PC-9 (cell line): Measurements from ENCODE around the gene MIGA2. TPM values are rescaled to one million over a fixed set of nuclear protein-coding genes. Genes with fewer than 3 reads are reported as not detected.

Experiments
- BruUV-seq: library from RNA; stranded (reverse); fragments of 400-500 nt; replicated peaks from 2 replicates; lab custom pipeline; 2021; lab: Mats Ljungman, UMichigan
- CTCF ChIA-PET: fragments of 300-600 bp; sonication (Branson Sonifier 250); formaldehyde crosslinking; loops from one replicate; lab custom pipeline; 2022; ENCODE audit warnings: antibody characterized with exemption; lab: Charles Lee
- POLR2A ChIA-PET: fragments of 300-600 bp; sonication (Branson Sonifier 250); formaldehyde crosslinking; loops from one replicate; lab custom pipeline; 2022; ENCODE audit warnings: antibody characterized with exemption; ENCODE audit not compliant: unreplicated experiment; lab: Charles Lee
- DNase-seq, 2 experiments: peaks; one replicate each; pipeline versions ENCODE4 v3.0.0 to v3.0.0-alpha.2; 2015 to 2022; ENCODE audit warnings: mixed read lengths in 1 of 2
- H2AFZ ChIP-seq: fragments of 200-600 bp; sonication (generic); 2 replicates; pipeline ENCODE4 v1.8.1; 2017; ENCODE audit warnings: antibody characterized with exemption
- H3F3A ChIP-seq: fragments of 200-600 bp; sonication (generic); 2 replicates; pipeline ENCODE4 v1.8.1; 2017; ENCODE audit warnings: antibody characterized with exemption, mild to moderate bottlenecking, low read depth; ENCODE audit not compliant: insufficient read depth
- H3K27ac ChIP-seq: fragments of 200-600 bp; sonication (generic); 2 replicates; pipeline ENCODE4 v1.6.1; 2016; ENCODE audit warnings: mixed run types
- H3K27me3 ChIP-seq: fragments of 200-600 bp; sonication (generic); 2 replicates; pipeline ENCODE4 v1.6.1; 2016; ENCODE audit warnings: low read depth, mixed run types; ENCODE audit not compliant: insufficient read depth
- H3K36me3 ChIP-seq: fragments of 200-600 bp; sonication (generic); 2 replicates; pipeline ENCODE4 v1.6.1; 2016; ENCODE audit warnings: low read depth, mixed run types
- H3K4me1 ChIP-seq: fragments of 200-600 bp; sonication (generic); replicated peaks from 2 replicates; pipeline ENCODE4 v1.6.1; 2016; ENCODE audit warnings: mixed run types; ENCODE audit not compliant: insufficient read depth
- H3K4me2 ChIP-seq: fragments of 200-600 bp; sonication (generic); 2 replicates; pipeline ENCODE4 v1.6.1; 2017; ENCODE audit warnings: mixed run types
- H3K4me3 ChIP-seq: fragments of 200-600 bp; sonication (generic); 2 replicates; pipeline ENCODE4 v1.6.1; 2016; ENCODE audit warnings: mixed run types
- H3K79me2 ChIP-seq: fragments of 200-600 bp; sonication (generic); 2 replicates; pipeline ENCODE4 v1.6.1; 2017; ENCODE audit warnings: low read depth, mixed run types
- H3K9me2 ChIP-seq: fragments of 200-600 bp; sonication (generic); 2 replicates; pipeline ENCODE4 v1.8.1; 2017; ENCODE audit warnings: mild to moderate bottlenecking; ENCODE audit not compliant: insufficient read depth
- H3K9me3 ChIP-seq: fragments of 200-600 bp; sonication (generic); 2 replicates; pipeline ENCODE4 v1.8.1; 2016; ENCODE audit warnings: low read depth; ENCODE audit not compliant: insufficient read depth
- H4K20me1 ChIP-seq: fragments of 200-600 bp; sonication (generic); 2 replicates; pipeline ENCODE4 v1.8.1; 2017; ENCODE audit not compliant: insufficient read depth
- CTCF ChIP-seq: fragments of 200-600 bp; sonication (generic); conservative IDR thresholded peaks from 2 replicates; pipeline ENCODE4 v1.6.1; 2017; ENCODE audit warnings: mixed run types, antibody characterized with exemption, mild to moderate bottlenecking, moderate library complexity
- EZH2 ChIP-seq: fragments of 200-600 bp; sonication (generic); IDR thresholded peaks from 2 replicates; pipeline ENCODE4 v1.8.0; 2017; ENCODE audit warnings: antibody characterized with exemption, low read depth
- intact Hi-C: fragments of 100-400 bp; cut with micrococcal nuclease; formaldehyde crosslinking; loops from one replicate; pipeline ENCODE4 v1.10.0; 2022; ENCODE audit not compliant: unreplicated experiment
- total RNA-seq: library from RNA; stranded (reverse); gene quantifications from 2 replicates; pipeline ENCODE4 v1.2.3, GENCODE V29; 2021

Gene MIGA2
- total RNA-seq, 1 experiment from 2014 or later: 40.7 TPM

GRCh38 chr9:129075996-129076639 lies 39.7 kb downstream of the MIGA2 start:
- H3K4me1 ChIP-seq: peaks cover 18% of the 10 kb centered on the region
- no peaks in the 10 kb centered on the region for H3K27me3 ChIP-seq
- H3F3A ChIP-seq: peaks cover 15% of the 10 kb centered on the region; the same call in 1 of the 2 replicates
- no peaks in the 10 kb centered on the region for H4K20me1 ChIP-seq
- H3K36me3 ChIP-seq: no peaks in the 10 kb centered on the region
- no peak for TF ChIP-seq EZH2
- no peak for TF ChIP-seq CTCF
- CTCF ChIA-PET: no interaction called here
- no peak overlapping the region for H3K4me3 ChIP-seq
- no TSS peak for BruUV-seq
- no peak overlapping the region for H3K27ac ChIP-seq
- H3K9me3 ChIP-seq: no peaks in the 10 kb centered on the region
- POLR2A ChIA-PET: no interaction called here
- 0 out of 2 replicates have a peak, but pooled peaks cover 6% of the 10 kb centered on the region for H3K79me2 ChIP-seq
- intact Hi-C loops: no loop called here
- H3K9me2 ChIP-seq: no peaks in the 10 kb centered on the region
- DNase-seq: peak in 1 of 2 experiments; percentile 10
- no peak overlapping the region for H3K4me2 ChIP-seq
- no peak overlapping the region for H2AFZ ChIP-seq

GRCh38 chr9:129076640-129077037 lies 40.2 kb downstream of the MIGA2 start:
- intact Hi-C loops: no loop called here
- peaks cover 15% of the 10 kb centered on the region; the same call in 1 of the 2 replicates for H3F3A ChIP-seq
- H3K4me3 ChIP-seq: no peak overlapping the region
- peaks cover 19% of the 10 kb centered on the region for H3K4me1 ChIP-seq
- no peaks in the 10 kb centered on the region for H3K36me3 ChIP-seq
- no peak overlapping the region for H2AFZ ChIP-seq
- no TSS peak for BruUV-seq
- no peaks in the 10 kb centered on the region for H3K9me3 ChIP-seq
- H3K9me2 ChIP-seq: no peaks in the 10 kb centered on the region
- ChIA-PET CTCF (no interaction called here), POLR2A (no interaction called here)
- no peaks in the 10 kb centered on the region for H4K20me1 ChIP-seq
- H3K27me3 ChIP-seq: no peaks in the 10 kb centered on the region
- no peak overlapping the region for H3K27ac ChIP-seq
- DNase-seq: no peak
- H3K4me2 ChIP-seq: peak overlapping the region; percentile 56
- no peak for TF ChIP-seq CTCF
- TF ChIP-seq EZH2: no peak
- peaks cover 9% of the 10 kb centered on the region for H3K79me2 ChIP-seq

GRCh38 chr9:129077236-129077635 lies 40.8 kb downstream of the MIGA2 start:
- Histone ChIP-seq H3K79me2 (peaks cover 15% of the 10 kb centered on the region), H3K4me3 (no peak overlapping the region), H3K9me3 (no peaks in the 10 kb centered on the region), H3K36me3 (no peaks in the 10 kb centered on the region), H4K20me1 (no peaks in the 10 kb centered on the region), H3F3A (peaks cover 15% of the 10 kb centered on the region; the same call in 1 of the 2 replicates), H3K27me3 (no peaks in the 10 kb centered on the region), H3K4me1 (peaks cover 25% of the 10 kb centered on the region), H3K4me2 (peak overlapping the region; percentile 56), H2AFZ (no peak overlapping the region), H3K9me2 (no peaks in the 10 kb centered on the region), H3K27ac (no peak overlapping the region)
- peak in 1 of 2 experiments; percentile 56 for DNase-seq
- no TSS peak for BruUV-seq
- TF ChIP-seq CTCF: no peak
- TF ChIP-seq EZH2: no peak
- intact Hi-C loops: no loop called here
- ChIA-PET POLR2A (no interaction called here), CTCF (no interaction called here)
